Measurements from ENCODE around the gene FLT3LG. TPM values are rescaled to one million over a fixed set of nuclear protein-coding genes. Genes with fewer than 3 reads are reported as not detected.

FLT3LG gene
- total RNA-seq, 2 experiments from 2014 or later = 187 to 197 TPM

DNA sequence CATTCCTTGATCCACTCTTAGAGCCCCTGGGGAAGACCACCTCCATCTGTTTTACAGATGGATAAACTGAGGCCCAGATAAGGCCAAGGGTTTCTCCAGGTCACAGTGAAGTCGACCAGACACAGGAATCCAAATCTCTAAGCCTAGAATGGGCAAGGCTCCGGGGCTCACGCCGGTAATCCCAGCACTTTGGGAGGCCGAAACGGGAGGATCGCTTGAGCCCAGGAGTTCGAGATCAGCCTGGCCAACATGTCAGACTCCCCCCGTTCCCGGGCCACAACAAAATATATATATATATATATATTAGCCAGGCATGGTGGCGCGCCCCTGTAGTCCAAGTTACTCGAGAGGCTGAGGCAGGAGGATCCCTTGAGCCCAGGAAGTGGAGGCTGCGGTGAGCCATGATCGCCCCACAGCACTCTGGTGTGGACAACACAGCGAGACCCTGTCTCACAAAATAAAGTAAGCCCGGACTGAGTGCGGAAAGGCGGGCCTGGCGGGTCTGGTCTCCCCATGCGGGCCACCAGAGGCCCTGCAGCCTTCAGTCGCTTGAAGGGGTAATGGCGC lies 12.8 kb downstream of the FLT3LG start:
- H3K36me3 Mint-ChIP-seq (ENCODE audit: low read depth) = peaks cover 85% of the 10 kb centered on the region
- POLR2A ChIA-PET = interaction anchor here (1.1 to 4.6 kb wide), 12 partner anchors 10 to 189 kb away, joined by 3 to 68 read pairs (median 10); partner anchors contain the start of genes ALDH16A1, FLT3LG, PIH1D1 and SCAF1
- H3K27ac Mint-ChIP-seq = peak overlapping the region; percentile 87
- peak overlapping the region; percentile 95 for H3K4me3 Mint-ChIP-seq
- CTCF ChIA-PET = interaction anchor here (1.7 to 2.8 kb wide), 3 partner anchors 10 kb away, joined by 3 to 15 read pairs (median 9); partner anchors contain the start of gene RPS11
- no peaks in the 10 kb centered on the region for H3K9me3 Mint-ChIP-seq
- H3K4me1 Mint-ChIP-seq = peaks cover 43% of the 10 kb centered on the region
- H3K27me3 Mint-ChIP-seq = no peaks in the 10 kb centered on the region
- DNase-seq = no peak

DNA sequence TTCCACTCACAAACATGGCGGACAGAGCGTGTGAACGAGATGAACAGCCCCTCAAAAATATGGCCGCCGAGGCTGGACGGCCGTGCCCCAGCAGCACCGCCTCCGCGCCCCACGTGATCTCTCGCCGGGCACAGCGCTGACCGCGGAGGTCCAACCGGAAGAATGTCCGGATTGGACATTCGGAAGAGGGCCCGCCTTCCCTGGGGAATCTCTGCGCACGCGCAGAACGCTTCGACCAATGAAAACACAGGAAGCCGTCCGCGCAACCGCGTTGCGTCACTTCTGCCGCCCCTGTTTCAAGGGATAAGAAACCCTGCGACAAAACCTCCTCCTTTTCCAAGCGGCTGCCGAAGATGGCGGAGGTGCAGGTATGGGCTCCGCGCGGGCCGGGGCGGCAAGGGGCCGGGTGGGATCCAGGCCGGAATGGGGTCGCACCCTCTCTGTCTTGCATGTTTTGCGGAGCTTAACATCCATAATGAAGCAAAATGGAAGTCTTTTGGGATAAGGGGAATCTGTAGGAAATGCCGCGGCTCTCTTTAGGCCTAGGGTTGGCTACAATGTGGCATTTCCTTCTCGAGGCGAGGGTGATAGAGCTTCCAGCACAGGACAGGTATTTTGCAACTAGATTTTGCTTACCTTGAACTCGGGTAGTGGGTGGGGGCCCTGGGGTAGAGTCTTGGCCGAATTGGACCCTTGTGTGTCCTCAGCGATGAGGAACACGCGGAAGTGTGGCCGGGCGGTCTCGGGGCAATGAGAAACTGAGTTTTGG lies 13.4 kb downstream of the FLT3LG start, which contains the start of gene RPL13A:
RPL13A (plus strand) TSS at position 332 of the 769 bp plus-strand sequence; CDS start at position 354, 22 bp downstream.
- no peaks in the 10 kb centered on the region for H3K27me3 Mint-ChIP-seq
- H3K27ac Mint-ChIP-seq = peak within 1 kb of the TSS; percentile 87
- ChIA-PET POLR2A (interaction anchor here (0.6 to 4.6 kb wide), 20 partner anchors 10 to 189 kb away, joined by 3 to 68 read pairs (median 6); partner anchors contain the start of genes ALDH16A1, BCL2L12, FLT3LG and IRF3), CTCF (interaction anchor here (1.0 to 2.6 kb wide), 6 partner anchors 9 to 36 kb away, joined by 3 to 15 read pairs (median 6); partner anchors contain the start of genes FLT3LG, PIH1D1 and RPS11)
- H3K36me3 Mint-ChIP-seq (ENCODE audit: low read depth) = peaks cover 85% of the 10 kb centered on the region
- peak within 1 kb of the TSS; percentile 95 for H3K4me3 Mint-ChIP-seq
- H3K4me1 Mint-ChIP-seq = peaks cover 50% of the 10 kb centered on the region
- peak; percentile 100 for DNase-seq
- H3K9me3 Mint-ChIP-seq = no peaks in the 10 kb centered on the region

- peaks cover 58% of the 10 kb centered on the region for H3K4me1 Mint-ChIP-seq
- H3K9me3 Mint-ChIP-seq = no peaks in the 10 kb centered on the region
- H3K27me3 Mint-ChIP-seq = no peaks in the 10 kb centered on the region
- POLR2A ChIA-PET = interaction anchor here (0.6 to 4.6 kb wide), 22 partner anchors 7 to 188 kb away, joined by 3 to 68 read pairs (median 6); partner anchors contain the start of genes ALDH16A1, BCL2L12, FLT3LG and IRF3
- H3K4me3 Mint-ChIP-seq = peak overlapping the region; percentile 95
- H3K36me3 Mint-ChIP-seq (ENCODE audit: low read depth) = peaks cover 87% of the 10 kb centered on the region
- DNase-seq = no peak
- H3K27ac Mint-ChIP-seq = peak overlapping the region; percentile 87
- CTCF ChIA-PET = interaction anchor here (0.7 to 2.6 kb wide), 10 partner anchors 8 to 81 kb away, joined by 3 to 15 read pairs (median 4); partner anchors contain the start of genes FLT3LG, PIH1D1 and RPS11
These were observed 14.2 kb downstream of the FLT3LG start for GRCh38 chr19:49488046-49488862.

GRCh38 chr19:49488863-49489537 lies 15.0 kb downstream of the FLT3LG start:
- Mint-ChIP-seq H3K9me3 (no peaks in the 10 kb centered on the region), H3K4me3 (peak overlapping the region; percentile 95), H3K27ac (peak overlapping the region; percentile 87), H3K4me1 (peaks cover 60% of the 10 kb centered on the region), H3K36me3 (ENCODE audit: low read depth) (peaks cover 84% of the 10 kb centered on the region), H3K27me3 (no peaks in the 10 kb centered on the region)
- ChIA-PET CTCF (interaction anchor here (0.7 to 2.6 kb wide), 11 partner anchors 7 to 91 kb away, joined by 3 to 15 read pairs (median 4); partner anchors contain the start of genes FLT3LG and RPS11), POLR2A (interaction anchor here (0.7 to 4.6 kb wide), 20 partner anchors 8 to 188 kb away, joined by 3 to 68 read pairs (median 6); partner anchors contain the start of genes ALDH16A1, FLT3LG, NOSIP and PIH1D1)
- DNase-seq = no peak

DNA sequence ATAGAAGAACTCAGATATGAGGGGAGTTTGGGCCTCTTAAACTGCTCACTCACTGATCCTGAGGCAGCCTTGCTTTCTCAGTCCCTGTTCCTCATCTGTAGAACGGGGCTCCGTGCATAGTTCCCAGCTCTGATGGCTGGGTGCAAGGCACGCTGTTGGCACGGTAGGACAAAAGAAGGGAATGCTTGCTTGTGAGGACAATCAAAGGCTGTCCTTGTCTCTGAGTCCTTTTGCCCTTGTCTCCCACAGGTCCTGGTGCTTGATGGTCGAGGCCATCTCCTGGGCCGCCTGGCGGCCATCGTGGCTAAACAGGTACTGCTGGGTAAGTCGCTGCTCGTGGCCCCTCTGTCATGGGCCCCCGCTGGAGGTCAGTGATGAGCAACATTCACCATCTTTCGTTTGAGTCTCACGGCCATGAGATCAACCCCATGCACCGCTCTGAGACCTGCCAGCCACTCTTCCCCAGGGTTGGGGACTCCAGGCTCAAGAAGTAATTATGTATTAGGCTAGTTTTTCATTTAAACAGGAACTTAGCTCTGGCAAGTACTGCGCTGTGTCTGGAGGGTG lies 15.7 kb downstream of the FLT3LG start:
- peak; percentile 72 for DNase-seq
- Mint-ChIP-seq H3K27me3 (no peaks in the 10 kb centered on the region), H3K4me3 (peak overlapping the region; percentile 95), H3K27ac (peak overlapping the region; percentile 87), H3K36me3 (ENCODE audit: low read depth) (peaks cover 80% of the 10 kb centered on the region), H3K4me1 (peaks cover 62% of the 10 kb centered on the region), H3K9me3 (no peaks in the 10 kb centered on the region)
- CTCF ChIA-PET = interaction anchor here (0.9 to 2.6 kb wide), 8 partner anchors 9 to 90 kb away, joined by 3 to 15 read pairs (median 5); partner anchors contain the start of gene FLT3LG
- POLR2A ChIA-PET = interaction anchor here (0.9 to 4.6 kb wide), 14 partner anchors 9 to 102 kb away, joined by 3 to 68 read pairs (median 5); partner anchors contain the start of genes ALDH16A1, FLT3LG and PIH1D1

GRCh38 chr19:49490287-49491029 lies 16.4 kb downstream of the FLT3LG start:
- H3K27me3 Mint-ChIP-seq = no peaks in the 10 kb centered on the region
- H3K27ac Mint-ChIP-seq = peak overlapping the region; percentile 87
- peaks cover 69% of the 10 kb centered on the region for H3K4me1 Mint-ChIP-seq
- DNase-seq = peak; percentile 53
- CTCF ChIA-PET = interaction anchor here (0.9 to 1.2 kb wide), 2 partner anchors 9 to 60 kb away, joined by 3 read pairs; no protein-coding TSS in a partner anchor
- POLR2A ChIA-PET = interaction anchor here (1.1 to 4.6 kb wide), 9 partner anchors 12 to 101 kb away, joined by 3 to 68 read pairs (median 4); partner anchors contain the start of genes ALDH16A1 and NOSIP
- H3K36me3 Mint-ChIP-seq (ENCODE audit: low read depth) = peaks cover 75% of the 10 kb centered on the region
- no peaks in the 10 kb centered on the region for H3K9me3 Mint-ChIP-seq
- H3K4me3 Mint-ChIP-seq = peak overlapping the region; percentile 95

- ChIA-PET POLR2A (interaction anchor here (0.8 to 4.6 kb wide), 6 partner anchors 14 to 89 kb away, joined by 3 to 68 read pairs (median 4); partner anchors contain the start of genes ALDH16A1 and NOSIP), CTCF (interaction anchor here (0.9 to 1.2 kb wide), 3 partner anchors 8 to 59 kb away, joined by 3 to 5 read pairs (median 3); no protein-coding TSS in a partner anchor)
- Mint-ChIP-seq H3K4me3 (peak overlapping the region; percentile 95), H3K36me3 (ENCODE audit: low read depth) (peaks cover 68% of the 10 kb centered on the region), H3K4me1 (peaks cover 69% of the 10 kb centered on the region), H3K9me3 (no peaks in the 10 kb centered on the region), H3K27ac (peak overlapping the region; percentile 87), H3K27me3 (no peaks in the 10 kb centered on the region)
- DNase-seq = no peak
These were observed 17.2 kb downstream of the FLT3LG start for GRCh38 chr19:49491030-49491803.

DNA sequence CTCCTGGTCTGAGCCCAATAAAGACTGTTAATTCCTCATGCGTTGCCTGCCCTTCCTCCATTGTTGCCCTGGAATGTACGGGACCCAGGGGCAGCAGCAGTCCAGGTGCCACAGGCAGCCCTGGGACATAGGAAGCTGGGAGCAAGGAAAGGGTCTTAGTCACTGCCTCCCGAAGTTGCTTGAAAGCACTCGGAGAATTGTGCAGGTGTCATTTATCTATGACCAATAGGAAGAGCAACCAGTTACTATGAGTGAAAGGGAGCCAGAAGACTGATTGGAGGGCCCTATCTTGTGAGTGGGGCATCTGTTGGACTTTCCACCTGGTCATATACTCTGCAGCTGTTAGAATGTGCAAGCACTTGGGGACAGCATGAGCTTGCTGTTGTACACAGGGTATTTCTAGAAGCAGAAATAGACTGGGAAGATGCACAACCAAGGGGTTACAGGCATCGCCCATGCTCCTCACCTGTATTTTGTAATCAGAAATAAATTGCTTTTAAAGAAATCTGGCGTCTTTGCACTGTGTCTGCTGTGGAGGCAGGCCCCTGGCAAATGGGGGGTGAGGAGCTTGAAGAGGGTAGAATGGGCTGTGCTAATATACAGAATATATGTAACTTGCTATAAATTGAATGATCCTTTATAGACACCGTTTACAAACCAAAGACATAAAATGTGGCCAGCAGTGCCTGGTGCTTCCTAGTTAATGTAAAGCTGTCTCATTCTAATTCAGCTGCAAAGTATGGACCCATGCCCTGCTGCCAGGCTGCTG lies 18.0 kb downstream of the FLT3LG start:
- Mint-ChIP-seq H3K27me3 (no peaks in the 10 kb centered on the region), H3K27ac (peak overlapping the region; percentile 76), H3K9me3 (no peaks in the 10 kb centered on the region), H3K4me3 (no peak overlapping the region), H3K36me3 (ENCODE audit: low read depth) (peaks cover 71% of the 10 kb centered on the region), H3K4me1 (peaks cover 68% of the 10 kb centered on the region)
- CTCF ChIA-PET = interaction anchor here (1.1 to 1.2 kb wide), 2 partner anchors 19 to 79 kb away, joined by 5 to 6 read pairs; no protein-coding TSS in a partner anchor
- POLR2A ChIA-PET = interaction anchor here (0.6 to 2.8 kb wide), 12 partner anchors 9 to 186 kb away, joined by 3 to 13 read pairs (median 4); partner anchors contain the start of genes ALDH16A1 and PRMT1
- DNase-seq = no peak

GRCh38 chr19:49492573-49493405 lies 18.8 kb downstream of the FLT3LG start:
- H3K9me3 Mint-ChIP-seq = no peaks in the 10 kb centered on the region
- CTCF ChIA-PET = interaction anchor here (1.1 to 1.2 kb wide), 2 partner anchors 20 to 78 kb away, joined by 5 to 6 read pairs; no protein-coding TSS in a partner anchor
- H3K36me3 Mint-ChIP-seq (ENCODE audit: low read depth) = peaks cover 71% of the 10 kb centered on the region

More at GRCh38 chr19:49492573-49493405, 18.8 kb downstream of the FLT3LG start:
- DNase-seq = no peak
- Mint-ChIP-seq H3K4me3 (peak overlapping the region; percentile 28), H3K27me3 (no peaks in the 10 kb centered on the region), H3K4me1 (peaks cover 68% of the 10 kb centered on the region), H3K27ac (peak overlapping the region; percentile 76)
- POLR2A ChIA-PET = interaction anchor here (0.9 to 3.5 kb wide), 12 partner anchors 13 to 185 kb away, joined by 3 to 21 read pairs (median 4); partner anchors contain the start of genes ALDH16A1, BCL2L12, IRF3 and PRMT1
